K562 (cell line): ENCODE data around the gene PSMC3IP. TPM values are rescaled to one million over a fixed set of nuclear protein-coding genes. Genes with fewer than 3 reads are reported as not detected.
"Not testable (repeated sequence)": the region's sequence is repeated elsewhere in the genome, so short reads cannot be mapped to it uniquely, and the experiment has no call there.

ENCODE experiments used
- ATAC-seq: fragments of 200-7000 bp; cut with Tn5 transposase; 3 replicates; pipeline ENCODE4 v1.9.1; 2020; ENCODE audit warnings: moderate library complexity
- BruUV-seq: library from RNA; stranded (reverse); fragments of 400-500 nt; replicated peaks from 2 replicates; lab custom pipeline; 2021; lab: Mats Ljungman, UMichigan
- CTCF ChIA-PET: fragments of 300-600 bp; formaldehyde crosslinking; extraction: SDS; loops from one replicate; lab custom pipeline; 2021; ENCODE audit warnings: low intra/inter-chr PET ratio; lab: Yijun Ruan, JAX
- POLR2A ChIA-PET: fragments of 300-600, 350-650 bp; sonication (Branson Sonifier 250); formaldehyde crosslinking; extraction: SDS; loops from one replicate; lab custom pipeline; 2021; ENCODE audit warnings: antibody characterized with exemption, inconsistent platforms; lab: Yijun Ruan, JAX
- DNase-seq, 4 experiments: peaks; one replicate each; pipeline versions ENCODE4 v3.0.0 to v3.0.0-alpha.2; 2011 to 2018; ENCODE audit warnings: low spot score in 3 of 4, mixed read lengths in 3 of 4; ENCODE audit errors: extremely low read depth in 1 of 4
- FAIRE-seq: peaks from 2 replicates; lab custom pipeline; 2011; peaks lifted over from hg19 to GRCh38; lab: Jason Lieb, UNC
- H2AFZ ChIP-seq: 2 replicates; pipeline ENCODE4 v1.6.0; 2011; ENCODE audit warnings: low read depth, low read length, control low read depth, inconsistent platforms
- H3K27ac ChIP-seq: fragments of 200-600 bp; 3 replicates; pipeline ENCODE4 v1.8.0; 2011; ENCODE audit warnings: low read depth, mild to moderate bottlenecking, control low read depth, inconsistent platforms, low read length, moderate library complexity, mixed read lengths; ENCODE audit errors: extremely low read depth
- H3K27me3 ChIP-seq, 2 experiments: fragments of 300-600 bp in 1 of 2; 2 replicates in 1 of 2; 3 replicates in 1 of 2; pipeline versions ENCODE4 v1.6.0 to v1.8.0; 2011; ENCODE audit warnings: inconsistent platforms in 2 of 2, low read length in 2 of 2, mild to moderate bottlenecking in 1 of 2, mixed read lengths in 1 of 2, moderate library complexity in 1 of 2; ENCODE audit not compliant: control insufficient read depth in 2 of 2, insufficient read depth in 2 of 2
- H3K36me3 ChIP-seq: fragments of 300-600 bp; 3 replicates; pipeline ENCODE4 v1.8.0; 2011; ENCODE audit warnings: mild to moderate bottlenecking, low read length, inconsistent platforms; ENCODE audit not compliant: control insufficient read depth, insufficient read depth
- H3K4me1 ChIP-seq, 2 experiments: fragments of 200-600 bp in 1 of 2; replicated peaks in 1 of 2; 2 replicates in 1 of 2; 3 replicates in 1 of 2; pipeline versions ENCODE4 v1.5.1 to v1.8.0; 2011; ENCODE audit warnings: inconsistent platforms in 2 of 2, low read length in 2 of 2, mild to moderate bottlenecking in 1 of 2, mixed read lengths in 1 of 2, moderate library complexity in 1 of 2; ENCODE audit not compliant: control insufficient read depth in 2 of 2, insufficient read depth in 2 of 2
- H3K4me2 ChIP-seq: 2 replicates; pipeline ENCODE4 v1.6.1; 2011; ENCODE audit warnings: low read length, control low read depth, inconsistent platforms, mixed read lengths; ENCODE audit not compliant: insufficient read depth
- H3K4me3 ChIP-seq: fragments of 200-600 bp; sonication (generic), shearing (Covaris generic); 2 replicates; pipeline ENCODE4 v1.5.1; 2016; ENCODE audit warnings: control low read depth, inconsistent platforms
- H3K79me2 ChIP-seq: fragments of 200-600 bp; 3 replicates; pipeline ENCODE4 v1.8.0; 2011; ENCODE audit warnings: low read length, inconsistent platforms; ENCODE audit not compliant: control insufficient read depth, insufficient read depth
- H3K9ac ChIP-seq, 2 experiments: 2 replicates each; pipeline versions ENCODE4 v1.6.0 to v1.6.1; 2011; ENCODE audit warnings: low read depth in 2 of 2, low read length in 2 of 2, control low read depth in 1 of 2, inconsistent platforms in 1 of 2, mild to moderate bottlenecking in 1 of 2, mixed read lengths in 1 of 2; ENCODE audit not compliant: insufficient read depth in 1 of 2
- H3K9me1 ChIP-seq: one replicate; pipeline ENCODE4 v1.6.0; 2011; ENCODE audit warnings: inconsistent platforms, mild to moderate bottlenecking, low read length, moderate library complexity; ENCODE audit not compliant: control insufficient read depth, insufficient read depth
- H3K9me3 ChIP-seq: replicated peaks from 2 replicates; pipeline ENCODE4 v1.5.1; 2011; ENCODE audit warnings: low read depth, low read length, inconsistent platforms; ENCODE audit not compliant: control insufficient read depth, insufficient read depth
- H4K20me1 ChIP-seq: replicated peaks from 2 replicates; pipeline ENCODE4 v1.6.1; 2011; ENCODE audit warnings: low read length, inconsistent platforms, mixed read lengths; ENCODE audit not compliant: control insufficient read depth, insufficient read depth
- RBM15 ChIP-seq: fragments of 200-400 bp; formaldehyde crosslinking; IDR thresholded peaks from 2 replicates; pipeline ENCODE4 v1.6.1; 2018; ENCODE audit warnings: mild to moderate bottlenecking, low read length, moderate library complexity; ENCODE audit not compliant: insufficient read depth
- ZKSCAN1 ChIP-seq: fragments of 150-350 bp; IDR thresholded peaks from 2 replicates; pipeline ENCODE4 v1.6.1; 2016; ENCODE audit warnings: low read depth, low read length
- ZNF263 ChIP-seq: sonication (generic); formaldehyde crosslinking; IDR thresholded peaks from 2 replicates; pipeline ENCODE4 v1.8.0; 2022; ENCODE audit warnings: mild to moderate bottlenecking, missing genetic modification reagents, borderline replicate concordance
- WGBS: fragments of 100-300 bp; shearing (Covaris generic); methylation state at CpG from one replicate; pipeline ENCODE4 v1.1.6; 2016; ENCODE audit warnings: low coverage, mixed read lengths; ENCODE audit not compliant: insufficient coverage; ENCODE audit errors: missing lambda C conversion rate; 5-methylcytosine and 5-hydroxymethylcytosine counted together
- in situ Hi-C: fragments of 300-500 bp; cut with MboI; formaldehyde crosslinking; loops from 4 replicates; pipeline ENCODE4 v1.15.0; 2018; ENCODE audit warnings: inconsistent platforms, mixed read lengths
- intact Hi-C: fragments of 100-400 bp; cut with micrococcal nuclease; formaldehyde crosslinking; loops from 2 replicates; pipeline ENCODE4 v1.14.2; 2022
- polyA plus RNA-seq, 8 experiments: library from polyadenylated mRNA; depleted of rRNA in 4 of 8; stranded (reverse) in 5 of 8; unstranded in 3 of 8; fragments of >200 nt; fragmentation: Nextera tagmentation in 2 of 8; fragmentation: Illumina TruSeq in 1 of 8; extraction: Ambion mirVana in 2 of 8; extraction: Trizol in 1 of 8; gene quantifications; 2 replicates each; pipeline versions ENCODE4 v1.2.1 to v1.2.3, GENCODE V29; 2011 to 2014; ENCODE audit warnings: inconsistent platforms in 1 of 8, missing spikeins in 1 of 8
- total RNA-seq, 7 experiments: library from RNA; depleted of rRNA in 6 of 7; stranded (reverse); fragments of >200 nt in 6 of 7; fragmentation: Illumina TruSeq in 2 of 7; extraction: Trizol in 2 of 7; gene quantifications; 2 replicates each; pipeline versions ENCODE4 v1.2.1 to v1.2.3, GENCODE V29; 2011 to 2021; ENCODE audit warnings: low replicate concordance in 1 of 7

The PSMC3IP gene
- total and polyA plus RNA-seq, 9 of the 15 experiments (the other 6 are each of a cell fraction or from before 2014, with no cell fraction given), result 13.8 to 65.6 (median 32.8) TPM

- ATAC-seq, result no peak
- H3K4me3 ChIP-seq, result no peak overlapping the region
- ChIA-PET CTCF (no interaction called here), POLR2A (interaction anchor here (0.6 to 1.4 kb wide), 2 partner anchors 18 to 50 kb away, joined by 3 to 4 read pairs; partner anchors contain the start of genes PSMC3IP, RETREG3 and TUBG1)
- in situ Hi-C loops (no loop called here), intact Hi-C loops (no loop called here)
- peak overlapping the region in 1 of 2 experiments; percentile 37; a peak in 1 of 4 replicates for H3K9ac ChIP-seq
- FAIRE-seq, result no peak
- H3K4me2 ChIP-seq, result no peak overlapping the region
- DNase-seq, result no peak
- H3K79me2 ChIP-seq, result peaks cover 35% of the 10 kb centered on the region
- peaks cover 21 to 53% of the 10 kb centered on the region in 2 experiments for H3K4me1 ChIP-seq
- no peaks in the 10 kb centered on the region for H3K9me3 ChIP-seq
- TF ChIP-seq ZKSCAN1 (no peak), ZNF263 (CRISPR knock-in tag) (peak; percentile 71; the same call in 1 of the 2 replicates), RBM15 (no peak)
- no peaks in the 10 kb centered on the region for H4K20me1 ChIP-seq
- H3K36me3 ChIP-seq, result peaks cover 11% of the 10 kb centered on the region
- H2AFZ ChIP-seq, result no peak overlapping the region
- H3K9me1 ChIP-seq, result no peaks in the 10 kb centered on the region
- no peak overlapping the region; the same call in 2 of the 3 replicates for H3K27ac ChIP-seq
- H3K27me3 ChIP-seq, result no peaks in the 10 kb centered on the region
- WGBS, result 55% methylated on average over 6 of the region's 6 CpGs
- BruUV-seq, result no TSS peak
Measured at GRCh38 chr17:42559075-42559474, 18.5 kb downstream of the PSMC3IP start.

DNA sequence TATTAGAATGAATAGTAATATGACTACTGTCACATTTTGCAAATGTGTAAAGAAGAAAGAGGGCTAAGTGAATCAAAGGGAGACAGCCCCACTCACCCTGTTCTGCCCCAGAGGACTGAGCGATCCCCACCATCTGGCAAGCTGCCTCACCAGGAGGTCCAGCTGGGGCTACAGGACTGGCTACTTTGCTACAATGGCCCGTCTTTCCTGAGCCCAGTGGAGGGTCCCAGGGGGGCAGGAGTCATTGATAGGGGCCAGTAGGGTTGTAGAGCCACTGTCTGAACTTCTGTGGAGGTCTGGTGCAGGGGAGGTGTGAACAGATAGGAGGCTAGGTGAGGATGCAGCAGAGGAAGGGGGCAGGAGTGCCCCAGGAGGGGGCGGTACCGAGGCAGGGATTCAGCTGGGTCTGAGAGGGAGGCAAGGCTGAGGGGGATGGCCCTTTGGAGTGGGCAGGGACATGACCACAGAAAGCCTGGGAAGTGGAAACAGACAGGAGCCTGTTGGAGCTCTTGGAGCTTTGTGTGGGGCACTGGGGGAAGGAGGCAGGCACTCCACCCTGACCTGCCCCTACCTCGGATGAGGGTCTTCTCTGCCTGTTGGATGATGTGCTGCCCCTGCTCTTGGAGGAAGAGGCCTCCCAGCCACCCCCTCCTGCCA is 21.4 kb downstream of the PSMC3IP start:
- peak; percentile 53 for ATAC-seq
- FAIRE-seq, H3K9me1 ChIP-seq, H4K20me1 ChIP-seq, POLR2A ChIA-PET, in situ Hi-C loops, H3K9me3 ChIP-seq, H3K27ac ChIP-seq, H3K4me2 ChIP-seq, H3K27me3 ChIP-seq, H3K4me3 ChIP-seq, H3K36me3 ChIP-seq, CTCF ChIA-PET, BruUV-seq, intact Hi-C loops, H2AFZ ChIP-seq, DNase-seq: not testable (repeated sequence)
- Histone ChIP-seq H3K9ac (peak overlapping the region in 1 of 2 experiments; percentile 74; a peak in 1 of 4 replicates), H3K79me2 (peaks cover 26% of the 10 kb centered on the region), H3K4me1 (peaks cover 21 to 46% of the 10 kb centered on the region in 2 experiments; a peak in 4 of 5 replicates)
- 59% methylated on average over 5 of the region's 5 CpGs for whole genome bisulfite sequencing
